HG03135 (cell line): ENCODE measurements around the gene DNAJC5.
"Not testable (repeated sequence)": the region's sequence is repeated elsewhere in the genome, so short reads cannot be mapped to it uniquely, and the experiment has no call there.

ENCODE experiments used
- ATAC-seq: cut with Tn5 transposase; IDR thresholded peaks from one replicate; pipeline ENCODE4 v1.9.1; 2021; ENCODE audit warnings: mild to moderate bottlenecking, moderate library complexity; ENCODE audit not compliant: unreplicated experiment

DNAJC5 gene

GRCh38 chr20:63952769-63953168, 57.8 kb downstream of the DNAJC5 start:
- no peak for ATAC-seq

GRCh38 chr20:63953764-63954429, 59.0 kb downstream of the DNAJC5 start:
- no peak for ATAC-seq

DNA sequence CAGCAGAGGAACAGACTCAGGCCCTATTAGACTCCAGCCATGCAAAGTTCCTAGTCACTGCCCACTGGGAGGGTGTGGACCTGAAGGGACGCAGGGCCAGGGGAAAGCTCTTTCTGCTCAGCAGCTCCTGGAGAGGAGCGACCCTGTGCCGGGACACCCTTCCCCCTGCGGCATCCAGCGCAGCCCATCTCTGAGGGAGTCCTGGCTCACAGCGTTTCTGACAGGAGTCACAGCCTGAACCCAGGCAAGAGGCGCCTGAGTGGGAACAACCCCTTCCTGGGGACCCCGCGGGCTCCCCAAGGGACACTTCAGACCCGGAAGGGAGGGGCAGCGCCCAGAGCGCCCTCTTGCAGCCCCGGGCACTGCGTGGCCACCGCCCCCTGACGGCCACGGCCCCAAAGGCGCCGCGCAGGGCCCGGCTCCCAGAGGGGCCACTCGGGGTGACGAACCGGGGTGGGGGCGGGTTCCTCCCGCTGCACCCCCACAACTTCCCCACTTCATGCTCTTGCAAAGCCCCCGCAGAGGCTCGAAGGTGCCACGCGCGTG, 60.4 kb downstream of the DNAJC5 start:
- ATAC-seq: peak; percentile 23

DNA sequence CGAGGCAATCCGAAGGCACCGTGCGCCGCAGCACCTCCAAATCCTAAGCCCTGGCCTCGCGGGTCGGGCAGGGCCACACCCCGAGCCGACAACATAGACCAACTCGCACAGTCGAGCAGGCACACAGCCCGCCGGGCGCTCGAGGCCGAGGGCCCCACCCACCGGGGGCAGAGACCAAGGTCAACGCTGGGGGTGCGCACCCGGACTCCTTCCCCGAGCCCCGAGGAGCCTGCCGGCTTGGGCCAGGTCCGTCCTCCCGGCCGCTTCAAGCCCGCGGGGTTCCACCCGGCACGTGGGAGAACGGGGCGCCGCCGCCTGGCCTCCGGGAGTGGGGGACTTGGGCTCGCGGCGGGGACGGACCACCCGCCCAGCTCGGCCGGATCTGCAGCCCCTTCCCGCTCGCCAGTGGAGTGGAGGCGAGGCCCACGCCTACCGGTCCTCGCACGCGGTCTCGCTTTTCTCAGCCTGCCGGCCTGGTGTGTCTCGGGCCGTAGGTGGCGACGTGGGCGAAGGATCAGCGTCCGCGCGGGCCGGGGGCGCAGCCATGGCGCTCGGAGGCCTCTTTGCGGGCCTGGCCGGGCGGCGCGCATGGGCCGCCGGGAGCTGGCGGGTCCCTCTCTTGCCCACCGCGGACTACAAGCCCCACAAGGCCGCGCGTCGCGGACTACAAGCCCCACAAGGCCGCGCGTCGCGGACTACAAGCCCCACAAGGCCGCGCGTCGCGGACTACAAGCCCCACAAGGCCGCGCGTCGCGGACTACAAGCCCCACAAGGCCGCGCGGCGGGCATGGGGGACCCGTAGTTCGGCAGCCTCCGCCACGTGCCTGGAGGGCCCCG, 61.1 kb downstream of the DNAJC5 start, which contains the start of gene UCKL1:
Gene UCKL1 (minus strand): TSS at position 590 of the 837 bp plus-strand sequence. CDS start 44 bp downstream, at position 546.
- peak; percentile 61 for ATAC-seq

- peak; percentile 12 for ATAC-seq
These were observed 61.7 kb downstream of the DNAJC5 start for GRCh38 chr20:63956664-63957003.

DNA sequence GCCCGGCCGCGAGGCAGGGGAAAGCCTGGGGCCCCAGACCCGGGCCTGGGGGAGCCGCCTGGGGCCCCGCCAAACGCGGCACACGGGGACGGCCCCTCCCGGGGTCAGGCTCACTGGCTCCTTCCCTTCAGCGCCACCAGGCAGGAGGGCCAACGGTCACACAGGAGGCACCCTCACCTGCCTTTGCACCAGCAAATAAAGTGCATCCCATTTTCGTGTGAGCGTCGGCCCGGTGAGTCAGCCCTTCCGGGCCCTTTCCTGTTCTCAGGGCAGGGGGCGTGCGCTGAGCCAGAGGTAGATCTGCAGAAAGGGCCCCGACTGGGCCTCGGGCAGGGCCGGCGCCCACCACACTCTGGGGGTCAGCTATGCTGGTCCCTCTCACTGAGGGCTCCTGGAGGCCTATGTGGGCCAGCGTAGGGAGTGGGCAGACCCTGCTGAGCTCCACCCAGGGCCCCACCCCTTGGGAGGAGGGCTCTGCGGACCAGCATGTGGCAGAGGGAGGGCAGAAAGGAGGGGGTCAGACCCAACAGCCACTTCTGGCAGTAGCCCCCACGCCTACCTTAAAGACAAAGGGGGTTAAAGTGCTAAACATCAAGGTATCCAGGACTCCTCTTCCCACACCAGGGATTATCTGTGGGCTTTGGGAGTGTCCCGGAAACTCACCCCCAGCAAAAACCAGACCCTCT, 62.2 kb downstream of the DNAJC5 start:
- no peak for ATAC-seq

DNA sequence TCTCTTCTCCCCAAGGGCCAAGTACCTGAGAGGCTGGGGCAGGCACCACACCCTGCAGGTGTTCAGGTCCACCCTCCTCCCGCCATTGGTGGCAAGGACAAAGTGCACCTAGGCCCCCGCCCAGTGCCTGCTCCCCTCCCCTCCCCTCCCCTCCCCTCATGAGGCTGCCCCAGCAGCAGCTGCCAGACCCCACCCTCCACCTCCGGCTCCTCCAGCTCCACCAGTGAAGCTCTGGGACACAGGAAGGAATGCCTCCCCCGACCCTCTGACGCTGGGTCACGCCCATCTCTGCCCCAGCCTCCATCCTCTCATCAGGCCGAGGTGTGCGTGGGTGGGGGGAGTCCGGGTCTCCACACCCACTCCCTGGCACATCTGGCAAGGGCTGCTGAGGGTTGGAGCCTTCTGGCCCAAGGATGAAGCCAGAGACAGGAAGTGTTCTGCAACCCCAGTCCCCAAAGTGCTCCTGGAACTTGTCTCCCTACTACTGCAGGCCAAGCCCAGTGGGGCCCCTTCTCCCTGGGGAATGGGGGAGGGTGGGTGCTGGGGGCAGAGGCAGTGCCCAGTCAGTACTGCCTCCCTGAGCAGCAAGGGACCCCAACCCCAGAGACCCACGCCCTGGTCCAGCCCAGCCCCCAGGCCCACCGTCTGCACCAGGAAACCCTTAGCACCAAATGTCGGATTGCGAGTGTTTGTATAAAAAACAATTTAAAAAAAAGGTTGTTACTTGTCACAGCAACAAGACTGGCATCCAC, 62.9 kb downstream of the DNAJC5 start:
- ATAC-seq: no peak

DNA sequence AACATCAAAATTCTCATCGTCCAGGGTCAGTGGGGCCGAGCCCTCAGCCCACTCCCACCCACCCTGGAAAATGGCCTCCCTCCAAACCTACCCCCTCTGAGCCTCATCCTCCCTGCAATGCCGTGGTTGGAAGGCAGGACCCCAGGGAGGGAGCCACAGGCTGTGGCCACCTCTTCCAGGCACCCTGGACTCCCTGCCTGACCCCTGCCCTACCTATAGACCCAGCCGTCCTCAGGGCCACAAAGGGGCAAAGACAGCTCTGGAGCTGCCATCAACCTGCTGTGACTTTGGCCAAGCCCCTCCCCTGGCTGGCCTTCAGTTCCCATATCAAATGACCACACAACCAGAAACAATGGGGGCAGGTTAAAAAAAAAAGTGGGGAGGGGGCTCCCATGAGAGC, 63.5 kb downstream of the DNAJC5 start:
- no peak for ATAC-seq

DNA sequence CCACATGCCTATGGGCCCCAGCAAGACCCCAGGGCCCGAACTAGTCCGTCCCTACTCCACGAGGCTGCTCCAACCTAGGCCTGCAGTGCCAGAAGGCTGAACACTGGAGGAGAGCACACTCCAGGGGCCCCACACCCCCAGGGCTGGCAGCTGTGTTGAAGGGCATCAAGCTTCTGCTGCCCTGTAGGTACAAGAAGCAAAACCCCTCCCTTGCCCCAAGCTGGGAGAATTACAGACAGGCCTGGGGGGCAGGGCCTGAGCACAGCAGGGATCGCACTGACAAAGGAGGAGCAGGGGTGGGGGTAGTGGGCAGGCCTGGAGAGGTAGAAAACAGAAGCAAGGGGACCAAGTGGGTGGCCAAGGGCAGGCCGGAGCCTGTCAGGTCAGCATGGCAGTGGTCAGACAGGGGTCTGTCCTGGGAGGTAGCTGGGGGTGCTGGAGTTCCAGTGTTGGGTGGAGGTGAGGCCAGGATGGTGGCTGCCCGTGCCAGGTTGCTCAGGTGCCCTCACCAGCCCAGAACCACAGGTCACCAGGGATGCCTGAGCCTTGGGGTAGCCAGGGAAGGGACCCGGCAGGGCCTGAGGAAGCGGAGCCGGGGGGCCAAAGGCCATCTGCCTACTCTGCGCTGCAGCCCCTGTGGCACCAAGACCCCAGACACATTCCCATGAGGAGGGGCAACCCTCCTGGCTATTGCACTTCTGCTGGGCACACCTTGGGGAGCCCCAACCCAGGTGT, 64.2 kb downstream of the DNAJC5 start:
- ATAC-seq: no peak

DNA sequence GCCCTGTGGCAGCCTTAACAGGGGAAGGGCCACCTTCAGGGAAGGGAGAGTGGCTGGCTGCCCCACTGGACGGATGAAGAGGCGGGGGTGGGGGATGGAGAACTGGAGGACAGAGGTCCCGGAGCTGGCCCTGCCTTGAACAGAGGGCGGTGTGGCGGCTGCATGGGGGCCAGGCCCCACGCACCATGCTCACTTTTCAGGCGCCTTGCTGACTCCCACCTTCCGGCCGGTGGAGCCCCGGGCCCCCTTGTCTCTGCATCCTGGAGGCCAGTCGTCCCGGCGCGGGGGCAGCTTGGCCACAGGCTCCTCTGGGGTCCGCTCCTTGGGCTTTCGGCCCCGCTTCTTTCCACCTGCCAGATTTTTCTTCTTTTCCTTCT, 64.8 kb downstream of the DNAJC5 start:
- no peak for ATAC-seq

DNA sequence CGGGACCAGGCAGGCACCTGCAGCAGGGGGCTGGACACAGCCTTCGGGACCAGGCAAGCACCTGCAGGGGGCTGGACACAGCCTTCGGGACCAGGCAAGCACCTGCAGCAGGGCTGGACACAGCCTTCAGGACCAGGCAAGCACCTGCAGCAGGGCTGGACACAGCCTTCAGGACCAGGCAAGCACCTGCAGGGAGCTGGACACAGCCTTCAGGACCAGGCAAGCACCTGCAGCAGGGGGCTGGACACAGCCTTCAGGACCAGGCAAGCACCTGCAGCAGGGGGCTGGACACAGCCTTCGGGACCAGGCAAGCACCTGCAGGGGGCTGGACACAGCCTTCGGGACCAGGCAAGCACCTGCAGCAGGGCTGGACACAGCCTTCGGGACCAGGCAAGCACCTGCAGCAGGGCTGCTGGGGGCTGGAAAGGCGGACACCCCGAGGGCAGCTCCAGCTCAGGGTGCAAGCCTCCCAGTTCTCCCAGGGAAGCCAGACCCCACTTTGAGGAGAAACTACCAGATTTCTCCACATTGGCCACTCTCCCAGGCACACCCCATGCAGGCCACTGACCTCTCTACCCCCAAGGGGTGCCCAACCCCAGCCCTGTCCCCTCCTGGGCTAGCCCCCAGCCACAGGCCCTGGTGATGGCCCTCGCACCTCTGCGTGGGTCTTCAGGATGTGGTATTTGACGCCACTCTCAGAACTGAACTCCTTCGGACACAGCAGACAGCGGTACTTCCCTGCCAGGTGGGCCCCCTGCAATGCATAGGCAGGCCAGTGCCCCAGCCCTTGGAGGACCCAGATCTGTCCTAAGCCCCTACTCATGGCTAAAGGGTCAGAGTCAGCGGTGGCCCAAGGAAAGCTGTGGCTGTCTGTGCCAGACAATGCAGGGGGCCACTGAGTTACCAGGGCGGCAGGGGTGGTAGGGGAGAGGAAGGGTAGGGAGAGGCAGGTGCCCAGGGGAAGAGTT, 66.0 kb downstream of the DNAJC5 start:
- ATAC-seq: not testable (repeated sequence)

GRCh38 chr20:63961664-63962425, 66.9 kb downstream of the DNAJC5 start:
- ATAC-seq: no peak

DNA sequence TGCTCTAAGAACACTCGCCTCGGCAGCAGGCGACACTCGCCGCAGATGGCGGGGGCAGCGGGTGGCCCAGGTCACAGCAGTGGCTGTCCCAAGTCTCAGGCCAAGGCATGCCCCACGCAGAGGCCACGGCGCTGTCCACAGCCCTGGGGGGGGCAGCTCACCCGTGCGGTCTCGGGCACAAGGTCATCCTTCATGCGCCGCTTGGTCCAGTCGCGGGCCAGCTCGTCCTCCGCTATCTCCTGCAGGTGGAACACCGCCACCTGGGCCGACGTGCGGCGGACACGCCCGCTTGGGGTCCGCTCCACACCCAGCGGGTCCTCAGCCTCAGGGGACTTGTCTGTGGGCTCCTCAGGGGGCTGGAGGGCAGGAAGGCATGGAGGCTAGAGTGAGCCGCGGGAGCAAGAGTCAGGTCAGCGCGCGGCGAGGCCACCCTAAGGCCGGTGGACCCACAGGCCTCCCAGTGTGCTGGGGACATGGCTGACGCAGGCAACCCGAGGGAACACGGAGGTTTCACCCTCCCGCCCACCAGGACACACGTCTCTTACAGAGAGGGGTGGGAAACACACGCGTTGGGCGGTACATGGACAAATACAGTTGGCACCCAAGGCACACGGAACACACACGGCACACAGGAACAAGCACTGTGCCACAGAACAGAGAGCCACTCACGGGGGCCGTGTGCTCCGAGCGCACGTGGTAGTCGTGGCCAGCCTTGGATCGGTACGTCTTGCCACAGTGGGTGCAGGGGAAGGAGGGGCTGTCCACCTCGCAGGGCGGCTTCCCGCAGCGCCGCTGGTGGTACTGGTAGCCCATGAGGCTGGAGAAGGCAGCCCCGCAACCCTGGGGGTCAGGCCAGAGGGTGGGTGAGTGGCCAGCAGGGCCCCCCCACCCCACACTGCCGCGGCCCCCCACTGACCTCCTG, 67.8 kb downstream of the DNAJC5 start:
- no peak for ATAC-seq

- ATAC-seq: no peak
These were observed 68.4 kb downstream of the DNAJC5 start for GRCh38 chr20:63963348-63963741.

- no peak for ATAC-seq
These were observed 68.9 kb downstream of the DNAJC5 start for GRCh38 chr20:63963784-63964301.

- no peak for ATAC-seq
These were observed 69.5 kb downstream of the DNAJC5 start for GRCh38 chr20:63964412-63964811.
